ENCODE measurements around the gene PEX3.
A peak's percentile ranks its signal among the peaks of the same experiment; 100 is the strongest.

Gene PEX3

DNA sequence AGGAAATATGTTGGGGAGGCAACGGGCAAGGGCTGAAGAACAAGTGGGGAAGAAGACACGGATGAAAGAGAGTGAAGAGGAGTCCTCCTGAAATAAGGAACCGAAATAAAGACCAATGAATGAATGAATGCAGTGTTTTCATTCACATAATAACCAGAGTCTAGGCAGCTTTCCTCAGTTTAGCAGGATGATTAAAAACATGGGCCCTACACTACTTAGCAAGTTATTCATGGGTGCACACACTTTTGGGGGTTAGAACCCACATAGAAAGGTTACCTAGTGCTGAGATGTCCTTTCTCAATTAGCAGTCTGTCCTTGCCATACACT lies 66.8 kb downstream of the PEX3 start:
- H3K4me3 ChIP-seq (ENCODE audit: low read length), result no peak overlapping the region
- no peak overlapping the region for H2BK15ac ChIP-seq (replicated peaks; ENCODE audit: low read depth)
- H3K23ac ChIP-seq (ENCODE audit: low read length), result no peak overlapping the region
- H3K18ac ChIP-seq (ENCODE audit: low read length), result no peak overlapping the region
- H2BK5ac ChIP-seq (ENCODE audit: low read length), result no peak overlapping the region
- no peak overlapping the region for H2AK5ac ChIP-seq (ENCODE audit: low read length)
- H3K4me2 ChIP-seq (ENCODE audit: low read length), result no peak overlapping the region
- H4K8ac ChIP-seq (ENCODE audit: low read depth, low read length), result no peak overlapping the region
- no peaks in the 10 kb centered on the region for H3K36me3 ChIP-seq (ENCODE audit: control insufficient read depth, insufficient read depth, low read length)
- no CpG with 5 or more reads among the region's 3 CpGs for WGBS (ENCODE audit: extremely low coverage, insufficient coverage, low lambda C conversion rate)
- no peak overlapping the region for H3K4ac ChIP-seq (ENCODE audit: low read depth, low read length)
- no peak overlapping the region for H3K27ac ChIP-seq (ENCODE audit: low read depth, low read length)
- H4K5ac ChIP-seq (ENCODE audit: low read length), result no peak overlapping the region
- no peak overlapping the region for H3K9ac ChIP-seq (ENCODE audit: low read length)
- no peak for DNase-seq
- H2BK120ac ChIP-seq (ENCODE audit: low read depth, low read length), result no peak overlapping the region
- H3K79me2 ChIP-seq (ENCODE audit: control insufficient read depth, insufficient read depth, low read length), result no peaks in the 10 kb centered on the region
- no peaks in the 10 kb centered on the region for H3K27me3 ChIP-seq (ENCODE audit: insufficient read depth, low read length, poor library complexity)
- H3K79me1 ChIP-seq (ENCODE audit: low read length), result no peaks in the 10 kb centered on the region
- no peaks in the 10 kb centered on the region for H3K4me1 ChIP-seq (ENCODE audit: control insufficient read depth, low read depth, low read length)
- H3K56ac ChIP-seq (ENCODE audit: low read length), result no peak overlapping the region

GRCh38 chr6:143522039-143522600 lies 71.5 kb downstream of the PEX3 start:
- H3K79me2 ChIP-seq (ENCODE audit: control insufficient read depth, insufficient read depth, low read length), result no peaks in the 10 kb centered on the region
- H4K5ac ChIP-seq (ENCODE audit: low read length), result no peak overlapping the region
- no peak overlapping the region for H2BK5ac ChIP-seq (ENCODE audit: low read length)
- no peaks in the 10 kb centered on the region for H3K4me1 ChIP-seq (ENCODE audit: control insufficient read depth, low read depth, low read length)
- DNase-seq, result no peak
- H2BK120ac ChIP-seq (ENCODE audit: low read depth, low read length), result no peak overlapping the region
- H3K79me1 ChIP-seq (ENCODE audit: low read length), result no peaks in the 10 kb centered on the region
- H3K4ac ChIP-seq (ENCODE audit: low read depth, low read length), result no peak overlapping the region
- H3K56ac ChIP-seq (ENCODE audit: low read length), result no peak overlapping the region
- H3K18ac ChIP-seq (ENCODE audit: low read length), result no peak overlapping the region
- H3K23ac ChIP-seq (ENCODE audit: low read length), result no peak overlapping the region
- H2AK5ac ChIP-seq (ENCODE audit: low read length), result no peak overlapping the region
- no peak overlapping the region for H3K4me2 ChIP-seq (ENCODE audit: low read length)
- H3K4me3 ChIP-seq (ENCODE audit: low read length), result no peak overlapping the region
- H3K9ac ChIP-seq (ENCODE audit: low read length), result no peak overlapping the region
- H2BK15ac ChIP-seq (replicated peaks; ENCODE audit: low read depth), result no peak overlapping the region
- H4K8ac ChIP-seq (ENCODE audit: low read depth, low read length), result no peak overlapping the region
- no peaks in the 10 kb centered on the region for H3K36me3 ChIP-seq (ENCODE audit: control insufficient read depth, insufficient read depth, low read length)
- H3K27me3 ChIP-seq (ENCODE audit: insufficient read depth, low read length, poor library complexity), result no peaks in the 10 kb centered on the region
- no peak overlapping the region for H3K27ac ChIP-seq (ENCODE audit: low read depth, low read length)
- WGBS (ENCODE audit: extremely low coverage, insufficient coverage, low lambda C conversion rate), result no CpG with 5 or more reads among the region's 8 CpGs

GRCh38 chr6:143525356-143525755 lies 74.8 kb downstream of the PEX3 start:
- no peak for DNase-seq
- H4K8ac ChIP-seq (ENCODE audit: low read depth, low read length), result no peak overlapping the region

GRCh38 chr6:143527677-143528076 lies 77.1 kb downstream of the PEX3 start:
- no CpG with 5 or more reads among the region's 1 CpG for WGBS (ENCODE audit: extremely low coverage, insufficient coverage, low lambda C conversion rate)
- H3K4me2 ChIP-seq (ENCODE audit: low read length), result no peak overlapping the region
- no peak overlapping the region for H3K27ac ChIP-seq (ENCODE audit: low read depth, low read length)
- H3K9ac ChIP-seq (ENCODE audit: low read length), result no peak overlapping the region
- no peaks in the 10 kb centered on the region for H3K79me2 ChIP-seq (ENCODE audit: control insufficient read depth, insufficient read depth, low read length)
- no peaks in the 10 kb centered on the region for H3K79me1 ChIP-seq (ENCODE audit: low read length)
- no peak overlapping the region for H2BK5ac ChIP-seq (ENCODE audit: low read length)
- H3K23ac ChIP-seq (ENCODE audit: low read length), result no peak overlapping the region
- no peaks in the 10 kb centered on the region for H3K4me1 ChIP-seq (ENCODE audit: control insufficient read depth, low read depth, low read length)
- no peak overlapping the region for H3K18ac ChIP-seq (ENCODE audit: low read length)
- H4K5ac ChIP-seq (ENCODE audit: low read length), result no peak overlapping the region
- no peaks in the 10 kb centered on the region for H3K27me3 ChIP-seq (ENCODE audit: insufficient read depth, low read length, poor library complexity)
- no peak overlapping the region for H3K4me3 ChIP-seq (ENCODE audit: low read length)
- H2AK5ac ChIP-seq (ENCODE audit: low read length), result no peak overlapping the region
- H3K36me3 ChIP-seq (ENCODE audit: control insufficient read depth, insufficient read depth, low read length), result no peaks in the 10 kb centered on the region
- H3K4ac ChIP-seq (ENCODE audit: low read depth, low read length), result no peak overlapping the region
- DNase-seq, result no peak
- no peak overlapping the region for H2BK15ac ChIP-seq (replicated peaks; ENCODE audit: low read depth)
- H2BK120ac ChIP-seq (ENCODE audit: low read depth, low read length), result no peak overlapping the region
- no peak overlapping the region for H4K8ac ChIP-seq (ENCODE audit: low read depth, low read length)
- H3K56ac ChIP-seq (ENCODE audit: low read length), result no peak overlapping the region

More at GRCh38 chr6:143525356-143525755, 74.8 kb downstream of the PEX3 start:
- Histone ChIP-seq H2BK5ac (ENCODE audit: low read length) (no peak overlapping the region), H2BK120ac (ENCODE audit: low read depth, low read length) (no peak overlapping the region), H3K79me1 (ENCODE audit: low read length) (no peaks in the 10 kb centered on the region), H3K27me3 (ENCODE audit: insufficient read depth, low read length, poor library complexity) (no peaks in the 10 kb centered on the region), H2AK5ac (ENCODE audit: low read length) (no peak overlapping the region), H3K4me1 (ENCODE audit: control insufficient read depth, low read depth, low read length) (no peaks in the 10 kb centered on the region), H3K9ac (ENCODE audit: low read length) (no peak overlapping the region), H3K56ac (ENCODE audit: low read length) (no peak overlapping the region), H2BK15ac (replicated peaks; ENCODE audit: low read depth) (no peak overlapping the region), H4K5ac (ENCODE audit: low read length) (no peak overlapping the region), H3K27ac (ENCODE audit: low read depth, low read length) (no peak overlapping the region), H3K79me2 (ENCODE audit: control insufficient read depth, insufficient read depth, low read length) (no peaks in the 10 kb centered on the region), H3K4me3 (ENCODE audit: low read length) (no peak overlapping the region), H3K18ac (ENCODE audit: low read length) (no peak overlapping the region), H3K4ac (ENCODE audit: low read depth, low read length) (no peak overlapping the region), H3K4me2 (ENCODE audit: low read length) (no peak overlapping the region), H3K36me3 (ENCODE audit: control insufficient read depth, insufficient read depth, low read length) (no peaks in the 10 kb centered on the region), H3K23ac (ENCODE audit: low read length) (no peak overlapping the region)
- no CpG with 5 or more reads among the region's 1 CpG for WGBS (ENCODE audit: extremely low coverage, insufficient coverage, low lambda C conversion rate)

- Histone ChIP-seq H2BK5ac (ENCODE audit: low read length) (no peak overlapping the region), H3K79me2 (ENCODE audit: control insufficient read depth, insufficient read depth, low read length) (no peaks in the 10 kb centered on the region), H3K4ac (ENCODE audit: low read depth, low read length) (no peak overlapping the region)
Measured at GRCh38 chr6:143528164-143528811, 77.7 kb downstream of the PEX3 start.

GRCh38 chr6:143529095-143529494 lies 78.5 kb downstream of the PEX3 start:
- Histone ChIP-seq H2AK5ac (ENCODE audit: low read length) (no peak overlapping the region), H3K4ac (ENCODE audit: low read depth, low read length) (no peak overlapping the region), H2BK5ac (ENCODE audit: low read length) (no peak overlapping the region), H3K79me1 (ENCODE audit: low read length) (no peaks in the 10 kb centered on the region), H2BK15ac (replicated peaks; ENCODE audit: low read depth) (no peak overlapping the region), H4K5ac (ENCODE audit: low read length) (no peak overlapping the region), H4K8ac (ENCODE audit: low read depth, low read length) (no peak overlapping the region), H3K27me3 (ENCODE audit: insufficient read depth, low read length, poor library complexity) (no peaks in the 10 kb centered on the region), H3K4me1 (ENCODE audit: control insufficient read depth, low read depth, low read length) (peaks cover 1% of the 10 kb centered on the region), H3K9ac (ENCODE audit: low read length) (no peak overlapping the region), H3K79me2 (ENCODE audit: control insufficient read depth, insufficient read depth, low read length) (no peaks in the 10 kb centered on the region), H3K4me3 (ENCODE audit: low read length) (no peak overlapping the region), H3K27ac (ENCODE audit: low read depth, low read length) (no peak overlapping the region), H3K4me2 (ENCODE audit: low read length) (no peak overlapping the region), H2BK120ac (ENCODE audit: low read depth, low read length) (no peak overlapping the region), H3K56ac (ENCODE audit: low read length) (no peak overlapping the region), H3K36me3 (ENCODE audit: control insufficient read depth, insufficient read depth, low read length) (no peaks in the 10 kb centered on the region), H3K23ac (ENCODE audit: low read length) (no peak overlapping the region), H3K18ac (ENCODE audit: low read length) (no peak overlapping the region)
- no CpG with 5 or more reads among the region's 2 CpGs for WGBS (ENCODE audit: extremely low coverage, insufficient coverage, low lambda C conversion rate)
- DNase-seq, result peak; percentile 42

More at GRCh38 chr6:143528164-143528811, 77.7 kb downstream of the PEX3 start:
- H3K56ac ChIP-seq (ENCODE audit: low read length), result no peak overlapping the region
- H3K79me1 ChIP-seq (ENCODE audit: low read length), result no peaks in the 10 kb centered on the region
- no peak overlapping the region for H3K9ac ChIP-seq (ENCODE audit: low read length)
- H3K36me3 ChIP-seq (ENCODE audit: control insufficient read depth, insufficient read depth, low read length), result no peaks in the 10 kb centered on the region
- H3K27me3 ChIP-seq (ENCODE audit: insufficient read depth, low read length, poor library complexity), result no peaks in the 10 kb centered on the region
- H2AK5ac ChIP-seq (ENCODE audit: low read length), result no peak overlapping the region
- H3K4me1 ChIP-seq (ENCODE audit: control insufficient read depth, low read depth, low read length), result no peaks in the 10 kb centered on the region
- H3K4me2 ChIP-seq (ENCODE audit: low read length), result no peak overlapping the region
- H3K4me3 ChIP-seq (ENCODE audit: low read length), result no peak overlapping the region
- H2BK15ac ChIP-seq (replicated peaks; ENCODE audit: low read depth), result no peak overlapping the region
- H4K5ac ChIP-seq (ENCODE audit: low read length), result no peak overlapping the region
- H3K23ac ChIP-seq (ENCODE audit: low read length), result no peak overlapping the region
- no peak overlapping the region for H4K8ac ChIP-seq (ENCODE audit: low read depth, low read length)
- H2BK120ac ChIP-seq (ENCODE audit: low read depth, low read length), result no peak overlapping the region
- no peak for DNase-seq
- H3K27ac ChIP-seq (ENCODE audit: low read depth, low read length), result no peak overlapping the region
- no CpG with 5 or more reads among the region's 7 CpGs for WGBS (ENCODE audit: extremely low coverage, insufficient coverage, low lambda C conversion rate)
- no peak overlapping the region for H3K18ac ChIP-seq (ENCODE audit: low read length)

Measured in mesendoderm (in vitro differentiated cells).